K562 (cell line): ENCODE results near the gene UBE2J2. TPM values are rescaled to one million over a fixed set of nuclear protein-coding genes. Genes with fewer than 3 reads are reported as not detected.

Experiments
- ATAC-seq: fragments of 200-7000 bp; cut with Tn5 transposase; 3 replicates; pipeline ENCODE4 v1.9.1; 2020; ENCODE audit warnings: moderate library complexity
- BruUV-seq: library from RNA; stranded (reverse); fragments of 400-500 nt; replicated peaks from 2 replicates; lab custom pipeline; 2021; lab: Mats Ljungman, UMichigan
- CTCF ChIA-PET: fragments of 300-600 bp; formaldehyde crosslinking; extraction: SDS; loops from one replicate; lab custom pipeline; 2021; ENCODE audit warnings: low intra/inter-chr PET ratio; lab: Yijun Ruan, JAX
- POLR2A ChIA-PET: fragments of 300-600, 350-650 bp; sonication (Branson Sonifier 250); formaldehyde crosslinking; extraction: SDS; loops from one replicate; lab custom pipeline; 2021; ENCODE audit warnings: antibody characterized with exemption, inconsistent platforms; lab: Yijun Ruan, JAX
- DNase-seq, 4 experiments: peaks; one replicate each; pipeline versions ENCODE4 v3.0.0 to v3.0.0-alpha.2; 2011 to 2018; ENCODE audit warnings: low spot score in 3 of 4, mixed read lengths in 3 of 4; ENCODE audit errors: extremely low read depth in 1 of 4
- FAIRE-seq: peaks from 2 replicates; lab custom pipeline; 2011; peaks lifted over from hg19 to GRCh38; lab: Jason Lieb, UNC
- H2AFZ ChIP-seq: 2 replicates; pipeline ENCODE4 v1.6.0; 2011; ENCODE audit warnings: low read depth, low read length, control low read depth, inconsistent platforms
- H3K27ac ChIP-seq: fragments of 200-600 bp; 3 replicates; pipeline ENCODE4 v1.8.0; 2011; ENCODE audit warnings: low read depth, mild to moderate bottlenecking, control low read depth, inconsistent platforms, low read length, moderate library complexity, mixed read lengths; ENCODE audit errors: extremely low read depth
- H3K27me3 ChIP-seq, 2 experiments: fragments of 300-600 bp in 1 of 2; 2 replicates in 1 of 2; 3 replicates in 1 of 2; pipeline versions ENCODE4 v1.6.0 to v1.8.0; 2011; ENCODE audit warnings: inconsistent platforms in 2 of 2, low read length in 2 of 2, mild to moderate bottlenecking in 1 of 2, mixed read lengths in 1 of 2, moderate library complexity in 1 of 2; ENCODE audit not compliant: control insufficient read depth in 2 of 2, insufficient read depth in 2 of 2
- H3K36me3 ChIP-seq: fragments of 300-600 bp; 3 replicates; pipeline ENCODE4 v1.8.0; 2011; ENCODE audit warnings: mild to moderate bottlenecking, low read length, inconsistent platforms; ENCODE audit not compliant: control insufficient read depth, insufficient read depth
- H3K4me1 ChIP-seq, 2 experiments: fragments of 200-600 bp in 1 of 2; replicated peaks in 1 of 2; 2 replicates in 1 of 2; 3 replicates in 1 of 2; pipeline versions ENCODE4 v1.5.1 to v1.8.0; 2011; ENCODE audit warnings: inconsistent platforms in 2 of 2, low read length in 2 of 2, mild to moderate bottlenecking in 1 of 2, mixed read lengths in 1 of 2, moderate library complexity in 1 of 2; ENCODE audit not compliant: control insufficient read depth in 2 of 2, insufficient read depth in 2 of 2
- H3K4me2 ChIP-seq: 2 replicates; pipeline ENCODE4 v1.6.1; 2011; ENCODE audit warnings: low read length, control low read depth, inconsistent platforms, mixed read lengths; ENCODE audit not compliant: insufficient read depth
- H3K4me3 ChIP-seq: fragments of 200-600 bp; sonication (generic), shearing (Covaris generic); 2 replicates; pipeline ENCODE4 v1.5.1; 2016; ENCODE audit warnings: control low read depth, inconsistent platforms
- H3K79me2 ChIP-seq: fragments of 200-600 bp; 3 replicates; pipeline ENCODE4 v1.8.0; 2011; ENCODE audit warnings: low read length, inconsistent platforms; ENCODE audit not compliant: control insufficient read depth, insufficient read depth
- H3K9ac ChIP-seq, 2 experiments: 2 replicates each; pipeline versions ENCODE4 v1.6.0 to v1.6.1; 2011; ENCODE audit warnings: low read depth in 2 of 2, low read length in 2 of 2, control low read depth in 1 of 2, inconsistent platforms in 1 of 2, mild to moderate bottlenecking in 1 of 2, mixed read lengths in 1 of 2; ENCODE audit not compliant: insufficient read depth in 1 of 2
- H3K9me1 ChIP-seq: one replicate; pipeline ENCODE4 v1.6.0; 2011; ENCODE audit warnings: inconsistent platforms, mild to moderate bottlenecking, low read length, moderate library complexity; ENCODE audit not compliant: control insufficient read depth, insufficient read depth
- H3K9me3 ChIP-seq: replicated peaks from 2 replicates; pipeline ENCODE4 v1.5.1; 2011; ENCODE audit warnings: low read depth, low read length, inconsistent platforms; ENCODE audit not compliant: control insufficient read depth, insufficient read depth
- H4K20me1 ChIP-seq: replicated peaks from 2 replicates; pipeline ENCODE4 v1.6.1; 2011; ENCODE audit warnings: low read length, inconsistent platforms, mixed read lengths; ENCODE audit not compliant: control insufficient read depth, insufficient read depth
- FOXK1 ChIP-seq: sonication (generic); formaldehyde crosslinking; IDR thresholded peaks from 2 replicates; pipeline ENCODE4 v1.8.0; 2022; ENCODE audit warnings: missing genetic modification reagents, mild to moderate bottlenecking, borderline replicate concordance
- WGBS: fragments of 100-300 bp; shearing (Covaris generic); methylation state at CpG from one replicate; pipeline ENCODE4 v1.1.6; 2016; ENCODE audit warnings: low coverage, mixed read lengths; ENCODE audit not compliant: insufficient coverage; ENCODE audit errors: missing lambda C conversion rate; 5-methylcytosine and 5-hydroxymethylcytosine counted together
- in situ Hi-C: fragments of 300-500 bp; cut with MboI; formaldehyde crosslinking; loops from 4 replicates; pipeline ENCODE4 v1.15.0; 2018; ENCODE audit warnings: inconsistent platforms, mixed read lengths
- intact Hi-C: fragments of 100-400 bp; cut with micrococcal nuclease; formaldehyde crosslinking; loops from 2 replicates; pipeline ENCODE4 v1.14.2; 2022
- polyA plus RNA-seq, 8 experiments: library from polyadenylated mRNA; depleted of rRNA in 4 of 8; stranded (reverse) in 5 of 8; unstranded in 3 of 8; fragments of >200 nt; fragmentation: Nextera tagmentation in 2 of 8; fragmentation: Illumina TruSeq in 1 of 8; extraction: Ambion mirVana in 2 of 8; extraction: Trizol in 1 of 8; gene quantifications; 2 replicates each; pipeline versions ENCODE4 v1.2.1 to v1.2.3, GENCODE V29; 2011 to 2014; ENCODE audit warnings: inconsistent platforms in 1 of 8, missing spikeins in 1 of 8
- total RNA-seq, 7 experiments: library from RNA; depleted of rRNA in 6 of 7; stranded (reverse); fragments of >200 nt in 6 of 7; fragmentation: Illumina TruSeq in 2 of 7; extraction: Trizol in 2 of 7; gene quantifications; 2 replicates each; pipeline versions ENCODE4 v1.2.1 to v1.2.3, GENCODE V29; 2011 to 2021; ENCODE audit warnings: low replicate concordance in 1 of 7
- TF ChIP-seq, protein P1 (sequence below): sonication (generic); formaldehyde crosslinking; IDR thresholded peaks from 2 replicates; pipeline ENCODE4 v1.8.1; 2023; ENCODE audit warnings: mild to moderate bottlenecking, missing genetic modification reagents

UBE2J2 gene
- total and polyA plus RNA-seq, 9 of the 15 experiments (the other 6 are each of a cell fraction or from before 2014, with no cell fraction given): 0.93 to 112 (median 75.5) TPM

GRCh38 chr1:1206376-1206965 is 67.2 kb downstream of the UBE2J2 start, which contains the start of gene TNFRSF18:
Gene TNFRSF18 (minus strand): TSS chr1:1206592. CDS start chr1:1206571, 21 bp downstream.
- POLR2A ChIA-PET: interaction anchor here (0.6 kb wide), 2 partner anchors 67 to 224 kb away, joined by 3 to 4 read pairs; partner anchors contain the start of gene UBE2J2
- intact Hi-C loops: loop anchor here (5.0 kb wide), 1 partner anchor 84 kb away; no protein-coding TSS in a partner anchor
- no peak within 1 kb of the TSS for H2AFZ ChIP-seq

More at GRCh38 chr1:1206376-1206965, 67.2 kb downstream of the UBE2J2 start, which contains the start of gene TNFRSF18:
- 44% methylated on average over 35 of the region's 49 CpGs for WGBS
- FAIRE-seq (no peak), DNase-seq (no peak), ATAC-seq (no peak)
- H3K4me2 ChIP-seq: no peak within 1 kb of the TSS
- 0 out of 4 replicates have a peak within 1 kb of the TSS, but pooled peaks of 1 of the 2 experiments have one; percentile 55 for H3K9ac ChIP-seq
- H4K20me1 ChIP-seq: no peaks in the 10 kb centered on the region
- H3K79me2 ChIP-seq: no peaks in the 10 kb centered on the region
- no TSS peak for BruUV-seq
- H3K4me1 ChIP-seq: peaks cover 13 to 91% of the 10 kb centered on the region in 2 experiments; a peak in 4 of 5 replicates
- TF ChIP-seq, protein P1, sequence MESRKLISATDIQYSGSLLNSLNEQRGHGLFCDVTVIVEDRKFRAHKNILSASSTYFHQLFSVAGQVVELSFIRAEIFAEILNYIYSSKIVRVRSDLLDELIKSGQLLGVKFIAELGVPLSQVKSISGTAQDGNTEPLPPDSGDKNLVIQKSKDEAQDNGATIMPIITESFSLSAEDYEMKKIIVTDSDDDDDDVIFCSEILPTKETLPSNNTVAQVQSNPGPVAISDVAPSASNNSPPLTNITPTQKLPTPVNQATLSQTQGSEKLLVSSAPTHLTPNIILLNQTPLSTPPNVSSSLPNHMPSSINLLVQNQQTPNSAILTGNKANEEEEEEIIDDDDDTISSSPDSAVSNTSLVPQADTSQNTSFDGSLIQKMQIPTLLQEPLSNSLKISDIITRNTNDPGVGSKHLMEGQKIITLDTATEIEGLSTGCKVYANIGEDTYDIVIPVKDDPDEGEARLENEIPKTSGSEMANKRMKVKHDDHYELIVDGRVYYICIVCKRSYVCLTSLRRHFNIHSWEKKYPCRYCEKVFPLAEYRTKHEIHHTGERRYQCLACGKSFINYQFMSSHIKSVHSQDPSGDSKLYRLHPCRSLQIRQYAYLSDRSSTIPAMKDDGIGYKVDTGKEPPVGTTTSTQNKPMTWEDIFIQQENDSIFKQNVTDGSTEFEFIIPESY: peak; percentile 40; the same call in 1 of the 2 replicates
- no peak for TF ChIP-seq FOXK1
- H3K27me3 ChIP-seq: no peaks in the 10 kb centered on the region
- H3K36me3 ChIP-seq: no peaks in the 10 kb centered on the region
- H3K4me3 ChIP-seq: no peak within 1 kb of the TSS
- no peaks in the 10 kb centered on the region for H3K9me1 ChIP-seq
- CTCF ChIA-PET: no interaction called here
- in situ Hi-C loops: no loop called here
- no peak within 1 kb of the TSS for H3K27ac ChIP-seq
- H3K9me3 ChIP-seq: no peaks in the 10 kb centered on the region
